Immature natural killer cell (primary cell): ENCODE results near the gene MAML2. TPM values are rescaled to one million over a fixed set of nuclear protein-coding genes. Genes with fewer than 3 reads are reported as not detected.
A peak's percentile ranks its signal among the peaks of the same experiment; 100 is the strongest.

Experiments used
- DNase-seq, 3 donors: peaks; one replicate each; pipeline ENCODE4 v3.0.0; 2022; ENCODE audit warnings: mixed read lengths in 1 of 3
- H3K27ac Mint-ChIP-seq, 6 donors: one replicate each; pipeline ENCODE4 v1.8.0; 2020; ENCODE audit warnings: mixed read lengths in 6 of 6, mild to moderate bottlenecking in 5 of 6, inconsistent platforms in 4 of 6, moderate library complexity in 3 of 6
- H3K27me3 Mint-ChIP-seq, 3 donors: one replicate each; pipeline ENCODE4 v1.8.0; 2020 to 2021; ENCODE audit warnings: low read depth in 3 of 3, mild to moderate bottlenecking in 3 of 3, mixed read lengths in 3 of 3, moderate library complexity in 3 of 3, inconsistent platforms in 1 of 3
- H3K36me3 Mint-ChIP-seq, 3 donors: one replicate each; pipeline ENCODE4 v1.8.0; 2020; ENCODE audit warnings: mixed read lengths in 3 of 3, inconsistent platforms in 2 of 3, mild to moderate bottlenecking in 2 of 3
- H3K4me1 Mint-ChIP-seq, 2 donors: one replicate each; pipeline ENCODE4 v1.8.0; 2020; ENCODE audit warnings: inconsistent platforms in 2 of 2, mild to moderate bottlenecking in 2 of 2, mixed read lengths in 2 of 2, moderate library complexity in 1 of 2
- H3K4me3 Mint-ChIP-seq, 5 donors: one replicate each; pipeline ENCODE4 v1.8.0; 2020; ENCODE audit warnings: mild to moderate bottlenecking in 5 of 5, mixed read lengths in 5 of 5, inconsistent platforms in 3 of 5, moderate library complexity in 3 of 5
- H3K9me3 Mint-ChIP-seq, 6 donors: one replicate each; pipeline ENCODE4 v1.8.0; 2020; ENCODE audit warnings: mild to moderate bottlenecking in 6 of 6, mixed read lengths in 6 of 6, inconsistent platforms in 4 of 6, moderate library complexity in 3 of 6
- polyA plus RNA-seq, 3 donors: library from polyadenylated mRNA; unstranded; fragments of 300-500 nt; fragmentation: Illumina TruSeq; gene quantifications; one replicate each; pipeline ENCODE4 v1.2.3, GENCODE V29; 2021

Gene MAML2
- polyA plus RNA-seq, 3 donors from 2014 or later = 0.26 to 4.5 (median 1.1) TPM

- H3K36me3 Mint-ChIP-seq = peaks cover 0 to 4% (median 3%) of the 10 kb centered on the region in 3 donors
- H3K27ac Mint-ChIP-seq = peak overlapping the region in 3 of 6 donors; percentile 22 to 61 (median 53)
- H3K9me3 Mint-ChIP-seq = no peaks in the 10 kb centered on the region
- H3K4me1 Mint-ChIP-seq = peaks cover 28 to 29% of the 10 kb centered on the region in 2 donors
- H3K27me3 Mint-ChIP-seq = peaks cover 0 to 2% (median 0%) of the 10 kb centered on the region in 3 donors
- DNase-seq = no peak
- H3K4me3 Mint-ChIP-seq = no peak overlapping the region
Measured at GRCh38 chr11:96114178-96115064, 228.6 kb downstream of the MAML2 start.

- Mint-ChIP-seq H3K4me1 (peaks cover 28 to 29% of the 10 kb centered on the region in 2 donors), H3K4me3 (no peak overlapping the region)
Measured at GRCh38 chr11:96113193-96113681, 229.8 kb downstream of the MAML2 start.

GRCh38 chr11:96112192-96113128 lies 230.5 kb downstream of the MAML2 start:
- peak overlapping the region; percentile 26 to 79 (median 54) for H3K27ac Mint-ChIP-seq
- DNase-seq = peak; percentile 5 to 12 (median 6)

More at GRCh38 chr11:96113193-96113681, 229.8 kb downstream of the MAML2 start:
- DNase-seq = no peak
- Mint-ChIP-seq H3K9me3 (no peaks in the 10 kb centered on the region), H3K27ac (peak overlapping the region in 4 of 6 donors; percentile 9 to 37 (median 27)), H3K36me3 (peaks cover 0 to 4% (median 3%) of the 10 kb centered on the region in 3 donors), H3K27me3 (peaks cover 0 to 2% (median 0%) of the 10 kb centered on the region in 3 donors)

GRCh38 chr11:96111308-96111707 lies 231.7 kb downstream of the MAML2 start:
- H3K4me1 Mint-ChIP-seq = peaks cover 28 to 29% of the 10 kb centered on the region in 2 donors
- H3K27ac Mint-ChIP-seq = peak overlapping the region in 3 of 6 donors; percentile 20 to 87 (median 63)
- H3K27me3 Mint-ChIP-seq = peaks cover 0 to 2% (median 0%) of the 10 kb centered on the region in 3 donors
- peak overlapping the region in 1 of 5 donors; percentile 9 for H3K4me3 Mint-ChIP-seq
- peaks cover 0 to 4% (median 3%) of the 10 kb centered on the region in 3 donors for H3K36me3 Mint-ChIP-seq
- DNase-seq = peak in 2 of 3 donors; percentile 21 to 22
- H3K9me3 Mint-ChIP-seq = no peaks in the 10 kb centered on the region

More at GRCh38 chr11:96112192-96113128, 230.5 kb downstream of the MAML2 start:
- no peaks in the 10 kb centered on the region for H3K9me3 Mint-ChIP-seq
- H3K4me1 Mint-ChIP-seq = peaks cover 28 to 29% of the 10 kb centered on the region in 2 donors
- H3K36me3 Mint-ChIP-seq = peaks cover 0 to 4% (median 3%) of the 10 kb centered on the region in 3 donors
- peak overlapping the region in 2 of 5 donors; percentile 26 to 51 for H3K4me3 Mint-ChIP-seq
- H3K27me3 Mint-ChIP-seq = peaks cover 0 to 2% (median 0%) of the 10 kb centered on the region in 3 donors

- H3K36me3 Mint-ChIP-seq = peaks cover 0 to 1% (median 0%) of the 10 kb centered on the region in 3 donors
Measured at GRCh38 chr11:96110302-96110701, 232.7 kb downstream of the MAML2 start.

GRCh38 chr11:96109331-96110030 lies 233.5 kb downstream of the MAML2 start:
- peaks cover 28 to 32% of the 10 kb centered on the region in 2 donors for H3K4me1 Mint-ChIP-seq
- no peaks in the 10 kb centered on the region for H3K27me3 Mint-ChIP-seq
- H3K4me3 Mint-ChIP-seq = no peak overlapping the region
- DNase-seq = no peak
- no peak overlapping the region for H3K27ac Mint-ChIP-seq
- no peaks in the 10 kb centered on the region for H3K9me3 Mint-ChIP-seq
- peaks cover 0 to 3% (median 0%) of the 10 kb centered on the region in 3 donors for H3K36me3 Mint-ChIP-seq

More at GRCh38 chr11:96110302-96110701, 232.7 kb downstream of the MAML2 start:
- DNase-seq = no peak
- Mint-ChIP-seq H3K4me1 (peaks cover 28 to 30% of the 10 kb centered on the region in 2 donors), H3K27ac (no peak overlapping the region), H3K27me3 (peaks cover 0 to 2% (median 0%) of the 10 kb centered on the region in 3 donors), H3K9me3 (no peaks in the 10 kb centered on the region), H3K4me3 (no peak overlapping the region)

- Mint-ChIP-seq H3K9me3 (no peaks in the 10 kb centered on the region), H3K4me1 (peaks cover 16 to 21% of the 10 kb centered on the region in 2 donors), H3K27ac (no peak overlapping the region), H3K4me3 (no peak overlapping the region), H3K27me3 (no peaks in the 10 kb centered on the region), H3K36me3 (peaks cover 0 to 4% (median 0%) of the 10 kb centered on the region in 3 donors)
- DNase-seq = no peak
Measured at GRCh38 chr11:96107143-96107824, 235.7 kb downstream of the MAML2 start.

- H3K4me3 Mint-ChIP-seq = no peak overlapping the region
- peaks cover 10 to 15% of the 10 kb centered on the region in 2 donors for H3K4me1 Mint-ChIP-seq
Measured at GRCh38 chr11:96106645-96107044, 236.3 kb downstream of the MAML2 start.

GRCh38 chr11:96105944-96106343 lies 237.1 kb downstream of the MAML2 start:
- no peak overlapping the region for H3K4me3 Mint-ChIP-seq
- no peaks in the 10 kb centered on the region for H3K9me3 Mint-ChIP-seq
- DNase-seq = no peak
- peaks cover 3 to 8% of the 10 kb centered on the region in 2 donors for H3K4me1 Mint-ChIP-seq
- peaks cover 0 to 4% (median 0%) of the 10 kb centered on the region in 3 donors for H3K36me3 Mint-ChIP-seq
- H3K27ac Mint-ChIP-seq = no peak overlapping the region
- no peaks in the 10 kb centered on the region for H3K27me3 Mint-ChIP-seq

More at GRCh38 chr11:96106645-96107044, 236.3 kb downstream of the MAML2 start:
- DNase-seq = no peak
- no peaks in the 10 kb centered on the region for H3K27me3 Mint-ChIP-seq
- peaks cover 0 to 4% (median 0%) of the 10 kb centered on the region in 3 donors for H3K36me3 Mint-ChIP-seq
- no peak overlapping the region for H3K27ac Mint-ChIP-seq
- H3K9me3 Mint-ChIP-seq = no peaks in the 10 kb centered on the region

- Mint-ChIP-seq H3K36me3 (peaks cover 0 to 4% (median 0%) of the 10 kb centered on the region in 3 donors), H3K27me3 (no peaks in the 10 kb centered on the region), H3K4me1 (peaks cover 0 to 4% of the 10 kb centered on the region in 2 donors), H3K27ac (peak overlapping the region in 1 of 6 donors; percentile 14), H3K4me3 (no peak overlapping the region), H3K9me3 (no peaks in the 10 kb centered on the region)
- DNase-seq = no peak
Measured at GRCh38 chr11:96105197-96105895, 237.6 kb downstream of the MAML2 start.

- Mint-ChIP-seq H3K27me3 (no peaks in the 10 kb centered on the region), H3K27ac (no peak overlapping the region)
Measured at GRCh38 chr11:96104496-96104895, 238.5 kb downstream of the MAML2 start.

GRCh38 chr11:96103721-96104120 lies 239.3 kb downstream of the MAML2 start:
- peaks cover 0 to 3% of the 10 kb centered on the region in 2 donors for H3K4me1 Mint-ChIP-seq
- H3K36me3 Mint-ChIP-seq = peaks cover 0 to 4% (median 0%) of the 10 kb centered on the region in 3 donors
- no peak overlapping the region for H3K4me3 Mint-ChIP-seq
- no peak for DNase-seq
- no peaks in the 10 kb centered on the region for H3K9me3 Mint-ChIP-seq
- H3K27me3 Mint-ChIP-seq = no peaks in the 10 kb centered on the region
- H3K27ac Mint-ChIP-seq = no peak overlapping the region

More at GRCh38 chr11:96104496-96104895, 238.5 kb downstream of the MAML2 start:
- Mint-ChIP-seq H3K4me3 (no peak overlapping the region), H3K4me1 (peaks cover 0 to 3% of the 10 kb centered on the region in 2 donors), H3K9me3 (no peaks in the 10 kb centered on the region), H3K36me3 (peaks cover 0 to 4% (median 0%) of the 10 kb centered on the region in 3 donors)
- no peak for DNase-seq
